ENCODE measurements around the gene PRRC1.

PRRC1 gene

GRCh38 chr5:127599847-127600246, 82.4 kb downstream of the PRRC1 start:
- Histone ChIP-seq H3K79me2 (ENCODE audit: insufficient read depth, low read depth) (no peaks in the 10 kb centered on the region), H4K20me1 (ENCODE audit: insufficient read depth) (no peaks in the 10 kb centered on the region), H3K9ac (no peak overlapping the region), H3K4me1 (ENCODE audit: low read depth, poor library complexity, severe bottlenecking) (no peaks in the 10 kb centered on the region), H2AFZ (ENCODE audit: low read depth) (no peak overlapping the region), H3K4me3 (IDR thresholded peaks at IDR 0.05; ENCODE audit: insufficient read depth, low read depth, low read length) (no peak overlapping the region), H3K36me3 (ENCODE audit: insufficient read depth) (no peaks in the 10 kb centered on the region), H3K27ac (no peak overlapping the region), H3K27me3 (ENCODE audit: insufficient read depth, low read depth) (no peaks in the 10 kb centered on the region), H3K4me2 (no peak overlapping the region)
- no peak for TF ChIP-seq CTCF (conservative IDR thresholded peaks at IDR 0.05; ENCODE audit: low read depth, low read length)

GRCh38 chr5:127601111-127601510, 83.7 kb downstream of the PRRC1 start:
- no peak for TF ChIP-seq CTCF (conservative IDR thresholded peaks at IDR 0.05; ENCODE audit: low read depth, low read length)
- Histone ChIP-seq H4K20me1 (ENCODE audit: insufficient read depth) (no peaks in the 10 kb centered on the region), H3K79me2 (ENCODE audit: insufficient read depth, low read depth) (no peaks in the 10 kb centered on the region), H3K27ac (no peak overlapping the region), H2AFZ (ENCODE audit: low read depth) (no peak overlapping the region), H3K4me3 (IDR thresholded peaks at IDR 0.05; ENCODE audit: insufficient read depth, low read depth, low read length) (no peak overlapping the region), H3K27me3 (ENCODE audit: insufficient read depth, low read depth) (no peaks in the 10 kb centered on the region), H3K4me2 (no peak overlapping the region), H3K4me1 (ENCODE audit: low read depth, poor library complexity, severe bottlenecking) (no peaks in the 10 kb centered on the region), H3K9ac (no peak overlapping the region), H3K36me3 (ENCODE audit: insufficient read depth) (no peaks in the 10 kb centered on the region)

- Histone ChIP-seq H3K9ac (no peak overlapping the region), H3K27me3 (ENCODE audit: insufficient read depth, low read depth) (no peaks in the 10 kb centered on the region), H3K4me3 (IDR thresholded peaks at IDR 0.05; ENCODE audit: insufficient read depth, low read depth, low read length) (no peak overlapping the region), H3K27ac (no peak overlapping the region), H3K79me2 (ENCODE audit: insufficient read depth, low read depth) (no peaks in the 10 kb centered on the region), H3K4me2 (no peak overlapping the region), H2AFZ (ENCODE audit: low read depth) (no peak overlapping the region), H3K4me1 (ENCODE audit: low read depth, poor library complexity, severe bottlenecking) (no peaks in the 10 kb centered on the region), H3K36me3 (ENCODE audit: insufficient read depth) (no peaks in the 10 kb centered on the region), H4K20me1 (ENCODE audit: insufficient read depth) (no peaks in the 10 kb centered on the region)
- no peak for TF ChIP-seq CTCF (conservative IDR thresholded peaks at IDR 0.05; ENCODE audit: low read depth, low read length)
These were observed 84.2 kb downstream of the PRRC1 start for GRCh38 chr5:127601601-127602000.

GRCh38 chr5:127602481-127602880, 85.0 kb downstream of the PRRC1 start:
- Histone ChIP-seq H2AFZ (ENCODE audit: low read depth) (no peak overlapping the region), H3K4me2 (no peak overlapping the region), H3K36me3 (ENCODE audit: insufficient read depth) (no peaks in the 10 kb centered on the region), H4K20me1 (ENCODE audit: insufficient read depth) (no peaks in the 10 kb centered on the region), H3K27ac (no peak overlapping the region), H3K9ac (no peak overlapping the region), H3K79me2 (ENCODE audit: insufficient read depth, low read depth) (no peaks in the 10 kb centered on the region), H3K4me3 (IDR thresholded peaks at IDR 0.05; ENCODE audit: insufficient read depth, low read depth, low read length) (no peak overlapping the region), H3K4me1 (ENCODE audit: low read depth, poor library complexity, severe bottlenecking) (no peaks in the 10 kb centered on the region), H3K27me3 (ENCODE audit: insufficient read depth, low read depth) (no peaks in the 10 kb centered on the region)
- TF ChIP-seq CTCF (conservative IDR thresholded peaks at IDR 0.05; ENCODE audit: low read depth, low read length): no peak

Data from KMS-11 (cell line).